ENCODE data around the gene NR2C1. TPM values are rescaled to one million over a fixed set of nuclear protein-coding genes. Genes with fewer than 3 reads are reported as not detected.
"Not testable (repeated sequence)": the region's sequence is repeated elsewhere in the genome, so short reads cannot be mapped to it uniquely, and the experiment has no call there.

The NR2C1 gene
- total RNA-seq, 3 donors from 2014 or later (not counting 1 experiment from before 2014, with no cell fraction given): 41.4 to 58.5 (median 46.9) TPM

DNA sequence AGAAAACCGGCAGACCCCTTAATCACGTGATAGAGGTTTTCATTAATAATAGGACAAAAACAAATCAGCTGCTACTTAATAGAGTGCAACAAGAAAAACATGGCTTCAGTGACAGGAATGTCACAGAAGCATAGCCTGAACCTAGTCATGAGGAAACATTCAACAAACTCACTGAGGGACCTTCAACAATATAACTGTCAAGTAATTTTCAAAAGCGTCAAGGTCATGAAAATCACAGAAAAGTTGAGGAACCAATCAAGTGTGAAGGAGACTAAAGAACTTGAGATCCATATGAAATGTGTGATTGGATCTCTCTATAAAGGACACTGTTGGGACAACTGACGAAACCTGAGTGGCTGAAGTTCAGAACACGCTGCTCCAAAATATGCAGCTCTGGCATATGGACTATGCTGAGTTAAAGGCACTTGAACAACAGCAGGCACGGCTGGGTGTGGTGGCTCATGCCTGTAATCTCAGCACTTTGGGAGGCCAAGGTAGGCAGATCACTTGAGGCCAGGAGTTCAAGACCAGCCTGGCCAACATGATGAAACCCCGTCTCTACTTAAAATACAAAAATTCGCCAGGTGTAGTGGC, 86.2 kb downstream of the NR2C1 start:
- peak overlapping the region; percentile 47 to 62 for H3K27ac Mint-ChIP-seq
- DNase-seq (peak in 1 of 2 donors; percentile 23), ATAC-seq (no peak)
- WGBS (ENCODE audit: insufficient coverage): 92% methylated on average over 8 of the region's 8 CpGs
- no peaks in the 10 kb centered on the region for H3K9me3 Mint-ChIP-seq
- Histone ChIP-seq H3K27ac (ENCODE audit: low read length) (no peak overlapping the region), H3K27me3 (ENCODE audit: control insufficient read depth, insufficient read depth, low read length) (no peaks in the 10 kb centered on the region), H3K4me1 (ENCODE audit: control insufficient read depth, insufficient read depth, low read length) (peaks cover 33% of the 10 kb centered on the region), H3K9me3 (ENCODE audit: control insufficient read depth, insufficient read depth, low read length) (no peaks in the 10 kb centered on the region), H3K36me3 (ENCODE audit: control insufficient read depth, insufficient read depth, low read length) (peaks cover 21% of the 10 kb centered on the region), H3K4me3 (ENCODE audit: low read length) (no peak overlapping the region)
- no peak overlapping the region for H3K4me3 Mint-ChIP-seq
- H3K36me3 Mint-ChIP-seq: peaks cover 7% of the 10 kb centered on the region
- H3K27me3 Mint-ChIP-seq (ENCODE audit: low read depth in 2 of 2): no peaks in the 10 kb centered on the region
- intact Hi-C loops (cut with micrococcal nuclease): loop anchor here (10.0 kb wide), 1 partner anchor 112 kb away; no protein-coding TSS in a partner anchor
- peaks cover 45 to 52% of the 10 kb centered on the region in 2 donors for H3K4me1 Mint-ChIP-seq
- TF ChIP-seq, protein P1, sequence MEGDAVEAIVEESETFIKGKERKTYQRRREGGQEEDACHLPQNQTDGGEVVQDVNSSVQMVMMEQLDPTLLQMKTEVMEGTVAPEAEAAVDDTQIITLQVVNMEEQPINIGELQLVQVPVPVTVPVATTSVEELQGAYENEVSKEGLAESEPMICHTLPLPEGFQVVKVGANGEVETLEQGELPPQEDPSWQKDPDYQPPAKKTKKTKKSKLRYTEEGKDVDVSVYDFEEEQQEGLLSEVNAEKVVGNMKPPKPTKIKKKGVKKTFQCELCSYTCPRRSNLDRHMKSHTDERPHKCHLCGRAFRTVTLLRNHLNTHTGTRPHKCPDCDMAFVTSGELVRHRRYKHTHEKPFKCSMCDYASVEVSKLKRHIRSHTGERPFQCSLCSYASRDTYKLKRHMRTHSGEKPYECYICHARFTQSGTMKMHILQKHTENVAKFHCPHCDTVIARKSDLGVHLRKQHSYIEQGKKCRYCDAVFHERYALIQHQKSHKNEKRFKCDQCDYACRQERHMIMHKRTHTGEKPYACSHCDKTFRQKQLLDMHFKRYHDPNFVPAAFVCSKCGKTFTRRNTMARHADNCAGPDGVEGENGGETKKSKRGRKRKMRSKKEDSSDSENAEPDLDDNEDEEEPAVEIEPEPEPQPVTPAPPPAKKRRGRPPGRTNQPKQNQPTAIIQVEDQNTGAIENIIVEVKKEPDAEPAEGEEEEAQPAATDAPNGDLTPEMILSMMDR (IDR thresholded peaks at IDR 0.05): no peak

DNA sequence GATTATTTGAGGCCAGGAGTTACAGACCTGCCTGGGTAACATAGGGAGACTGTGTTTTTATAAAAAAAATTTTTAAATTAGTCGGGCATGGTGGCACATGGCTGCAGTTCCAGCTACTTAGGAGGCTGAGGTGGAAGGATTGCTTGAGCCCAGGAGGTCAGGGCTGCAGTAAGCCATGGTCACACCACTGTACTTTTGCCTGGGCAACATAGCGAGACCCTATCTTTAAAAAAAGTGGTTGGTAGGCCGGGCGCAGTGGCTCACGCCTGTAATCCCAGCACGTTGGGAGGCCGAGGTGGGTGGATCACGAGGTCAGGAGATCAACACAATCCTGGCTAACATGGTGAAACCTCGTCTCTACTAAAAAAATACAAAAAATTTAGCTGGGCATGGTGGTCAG, 88.3 kb downstream of the NR2C1 start:
- not testable (repeated sequence) for ATAC-seq; H3K27me3 Mint-ChIP-seq (ENCODE audit: low read depth in 2 of 2); H3K4me3 ChIP-seq (ENCODE audit: low read length); DNase-seq; H3K27ac Mint-ChIP-seq; H3K27me3 ChIP-seq (ENCODE audit: control insufficient read depth, insufficient read depth, low read length); H3K9me3 ChIP-seq (ENCODE audit: control insufficient read depth, insufficient read depth, low read length); H3K9me3 Mint-ChIP-seq; H3K4me3 Mint-ChIP-seq; H3K36me3 Mint-ChIP-seq; H3K27ac ChIP-seq (ENCODE audit: low read length)
- peaks cover 52 to 59% of the 10 kb centered on the region in 2 donors for H3K4me1 Mint-ChIP-seq
- intact Hi-C loops (cut with micrococcal nuclease): loop anchor here (10.0 kb wide), 1 partner anchor 110 kb away; no protein-coding TSS in a partner anchor
- Histone ChIP-seq H3K36me3 (ENCODE audit: control insufficient read depth, insufficient read depth, low read length) (peaks cover 15% of the 10 kb centered on the region), H3K4me1 (ENCODE audit: control insufficient read depth, insufficient read depth, low read length) (peaks cover 33% of the 10 kb centered on the region)
- WGBS (ENCODE audit: insufficient coverage): 83% methylated on average over 9 of the region's 9 CpGs

DNA sequence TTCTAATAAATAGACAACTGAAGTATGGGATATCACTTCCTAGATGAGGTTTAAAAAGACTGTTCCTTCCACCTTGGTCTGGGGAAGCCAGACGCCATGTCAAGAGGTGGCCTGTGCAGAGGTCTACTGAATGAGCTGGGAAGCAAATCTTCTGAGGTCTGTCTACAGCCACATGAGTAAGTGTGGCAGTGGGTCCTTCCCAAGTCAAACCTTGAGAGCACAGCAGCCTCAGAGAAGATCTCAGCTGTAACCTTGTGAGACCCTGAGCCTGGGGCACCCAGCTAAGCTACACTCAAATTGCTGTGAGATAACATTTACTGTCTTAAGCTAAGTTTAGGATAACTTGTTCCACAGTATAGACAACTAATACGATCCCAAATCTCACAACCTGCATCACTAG, 90.1 kb downstream of the NR2C1 start:
- 98% methylated on average over 2 of the region's 2 CpGs for WGBS (ENCODE audit: insufficient coverage)
- ATAC-seq (no peak), DNase-seq (no peak)
- peaks cover 26% of the 10 kb centered on the region for H3K4me1 ChIP-seq (ENCODE audit: control insufficient read depth, insufficient read depth, low read length)
- TF ChIP-seq, protein P1 (IDR thresholded peaks at IDR 0.05): no peak
- Mint-ChIP-seq H3K4me1 (peaks cover 42 to 48% of the 10 kb centered on the region in 2 donors), H3K4me3 (no peak overlapping the region), H3K27me3 (ENCODE audit: low read depth in 2 of 2) (no peaks in the 10 kb centered on the region), H3K36me3 (no peaks in the 10 kb centered on the region), H3K9me3 (no peaks in the 10 kb centered on the region), H3K27ac (peak overlapping the region; percentile 52 to 65)
- H3K36me3 ChIP-seq (ENCODE audit: control insufficient read depth, insufficient read depth, low read length): peaks cover 9% of the 10 kb centered on the region
- no peaks in the 10 kb centered on the region for H3K9me3 ChIP-seq (ENCODE audit: control insufficient read depth, insufficient read depth, low read length)
- intact Hi-C loops (cut with micrococcal nuclease): loop anchor here (10.0 kb wide), 1 partner anchor 109 kb away; no protein-coding TSS in a partner anchor
- H3K4me3 ChIP-seq (ENCODE audit: low read length): no peak overlapping the region
- H3K27ac ChIP-seq (ENCODE audit: low read length): no peak overlapping the region
- no peaks in the 10 kb centered on the region for H3K27me3 ChIP-seq (ENCODE audit: control insufficient read depth, insufficient read depth, low read length)

DNA sequence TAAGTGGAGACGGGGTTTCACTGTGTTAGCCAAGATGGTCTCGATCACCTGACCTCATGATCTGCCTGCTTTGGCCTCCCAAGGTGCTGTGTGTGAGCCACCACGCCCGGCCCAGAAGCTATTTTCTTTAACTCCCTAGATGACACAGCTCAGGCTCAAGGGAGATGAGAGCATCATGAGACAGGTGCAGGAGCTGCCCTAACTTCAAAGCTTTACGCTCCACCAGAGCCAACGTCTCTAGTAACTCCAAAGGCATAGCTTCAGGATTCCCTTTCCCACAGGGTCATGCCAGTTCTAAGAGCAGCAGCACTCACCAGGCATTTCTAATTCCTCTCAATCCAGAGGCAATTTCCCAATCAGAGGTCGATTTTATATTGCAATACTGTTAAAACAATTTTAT, 91.0 kb downstream of the NR2C1 start:
- ATAC-seq (no peak), DNase-seq (no peak)
- H3K9me3 ChIP-seq (ENCODE audit: control insufficient read depth, insufficient read depth, low read length): no peaks in the 10 kb centered on the region
- no peak overlapping the region for H3K4me3 ChIP-seq (ENCODE audit: low read length)
- H3K4me1 ChIP-seq (ENCODE audit: control insufficient read depth, insufficient read depth, low read length): peaks cover 24% of the 10 kb centered on the region
- WGBS (ENCODE audit: insufficient coverage): 90% methylated on average over 7 of the region's 7 CpGs
- H3K27me3 ChIP-seq (ENCODE audit: control insufficient read depth, insufficient read depth, low read length): no peaks in the 10 kb centered on the region
- Mint-ChIP-seq H3K4me1 (peaks cover 41 to 48% of the 10 kb centered on the region in 2 donors), H3K4me3 (no peak overlapping the region), H3K27me3 (ENCODE audit: low read depth in 2 of 2) (no peaks in the 10 kb centered on the region), H3K9me3 (no peaks in the 10 kb centered on the region), H3K27ac (peak overlapping the region in 1 of 2 donors; percentile 52), H3K36me3 (no peaks in the 10 kb centered on the region)
- TF ChIP-seq, protein P1 (IDR thresholded peaks at IDR 0.05): no peak
- no peak overlapping the region for H3K27ac ChIP-seq (ENCODE audit: low read length)
- intact Hi-C loops (cut with micrococcal nuclease): loop anchor here (10.0 kb wide), 1 partner anchor 108 kb away; no protein-coding TSS in a partner anchor
- peaks cover 9% of the 10 kb centered on the region for H3K36me3 ChIP-seq (ENCODE audit: control insufficient read depth, insufficient read depth, low read length)

Measured in natural killer cell (primary cell).